ENCODE results near the gene BEX4. TPM values are rescaled to one million over a fixed set of nuclear protein-coding genes. Genes with fewer than 3 reads are reported as not detected.

Gene BEX4
- total RNA-seq, 1 donor, result 13.0 TPM

- H3K27ac ChIP-seq (ENCODE audit: low read depth, low read length), result no peak overlapping the region
- H3K4me3 ChIP-seq (ENCODE audit: insufficient read depth, low read length), result no peak overlapping the region
- TF ChIP-seq, protein P1, sequence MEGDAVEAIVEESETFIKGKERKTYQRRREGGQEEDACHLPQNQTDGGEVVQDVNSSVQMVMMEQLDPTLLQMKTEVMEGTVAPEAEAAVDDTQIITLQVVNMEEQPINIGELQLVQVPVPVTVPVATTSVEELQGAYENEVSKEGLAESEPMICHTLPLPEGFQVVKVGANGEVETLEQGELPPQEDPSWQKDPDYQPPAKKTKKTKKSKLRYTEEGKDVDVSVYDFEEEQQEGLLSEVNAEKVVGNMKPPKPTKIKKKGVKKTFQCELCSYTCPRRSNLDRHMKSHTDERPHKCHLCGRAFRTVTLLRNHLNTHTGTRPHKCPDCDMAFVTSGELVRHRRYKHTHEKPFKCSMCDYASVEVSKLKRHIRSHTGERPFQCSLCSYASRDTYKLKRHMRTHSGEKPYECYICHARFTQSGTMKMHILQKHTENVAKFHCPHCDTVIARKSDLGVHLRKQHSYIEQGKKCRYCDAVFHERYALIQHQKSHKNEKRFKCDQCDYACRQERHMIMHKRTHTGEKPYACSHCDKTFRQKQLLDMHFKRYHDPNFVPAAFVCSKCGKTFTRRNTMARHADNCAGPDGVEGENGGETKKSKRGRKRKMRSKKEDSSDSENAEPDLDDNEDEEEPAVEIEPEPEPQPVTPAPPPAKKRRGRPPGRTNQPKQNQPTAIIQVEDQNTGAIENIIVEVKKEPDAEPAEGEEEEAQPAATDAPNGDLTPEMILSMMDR (IDR thresholded peaks at IDR 0.05; ENCODE audit: extremely low read depth, low read depth, low read length), result no peak
- H3K4me1 ChIP-seq (ENCODE audit: insufficient read depth, low read length), result no peaks in the 10 kb centered on the region
- H3K36me3 ChIP-seq (ENCODE audit: insufficient read depth, low read length), result no peaks in the 10 kb centered on the region
- peaks cover 14% of the 10 kb centered on the region for H3K79me2 ChIP-seq (ENCODE audit: insufficient read depth, low read length)
- H3K9me3 ChIP-seq (ENCODE audit: low read depth, low read length), result no peaks in the 10 kb centered on the region
- peaks cover 15% of the 10 kb centered on the region for H3K27me3 ChIP-seq (ENCODE audit: insufficient read depth, low read length)
- no peak for DNase-seq (ENCODE audit: insufficient read length, low spot score, missing footprints)
- no peak overlapping the region for H2AFZ ChIP-seq (ENCODE audit: low read length)
- H3K4me2 ChIP-seq (ENCODE audit: insufficient read depth, low read length), result no peak overlapping the region
- peaks cover 9% of the 10 kb centered on the region for H4K20me1 ChIP-seq (ENCODE audit: insufficient read depth, low read length)
Observed at GRCh38 chrX:103250977-103251376, 36.1 kb downstream of the BEX4 start.

DNA sequence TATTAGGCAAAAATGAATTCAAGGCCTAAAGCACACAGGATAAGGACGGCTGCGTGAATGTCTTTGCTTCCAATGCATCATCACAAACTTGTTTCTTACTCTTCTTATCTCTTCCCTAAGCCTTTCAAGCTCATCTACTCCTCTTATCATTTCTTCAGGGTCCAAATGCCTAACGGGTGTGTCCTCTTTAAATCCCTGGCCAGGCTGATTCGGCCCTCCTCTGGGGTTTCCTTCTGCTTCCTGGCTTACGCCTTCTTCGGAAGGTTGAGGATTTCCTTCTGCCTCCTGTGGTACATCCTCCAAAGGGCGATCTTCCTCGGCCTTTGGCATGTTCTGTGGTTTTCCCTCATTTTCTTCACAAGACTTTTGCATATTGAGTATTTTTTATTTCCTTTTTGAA is 38.7 kb downstream of the BEX4 start:
- peaks cover 9% of the 10 kb centered on the region for H4K20me1 ChIP-seq (ENCODE audit: insufficient read depth, low read length)
- H3K79me2 ChIP-seq (ENCODE audit: insufficient read depth, low read length), result peaks cover 14% of the 10 kb centered on the region
- TF ChIP-seq, protein P1 (IDR thresholded peaks at IDR 0.05; ENCODE audit: extremely low read depth, low read depth, low read length), result no peak
- no peaks in the 10 kb centered on the region for H3K36me3 ChIP-seq (ENCODE audit: insufficient read depth, low read length)
- no peak for DNase-seq (ENCODE audit: insufficient read length, low spot score, missing footprints)
- peak overlapping the region; percentile 86 for H3K4me2 ChIP-seq (ENCODE audit: insufficient read depth, low read length)
- no peak overlapping the region for H2AFZ ChIP-seq (ENCODE audit: low read length)
- H3K27me3 ChIP-seq (ENCODE audit: insufficient read depth, low read length), result peaks cover 17% of the 10 kb centered on the region
- no peaks in the 10 kb centered on the region for H3K4me1 ChIP-seq (ENCODE audit: insufficient read depth, low read length)
- H3K4me3 ChIP-seq (ENCODE audit: insufficient read depth, low read length), result peak overlapping the region; percentile 83
- peak overlapping the region; percentile 70 for H3K27ac ChIP-seq (ENCODE audit: low read depth, low read length)
- H3K9me3 ChIP-seq (ENCODE audit: low read depth, low read length), result no peaks in the 10 kb centered on the region

DNA sequence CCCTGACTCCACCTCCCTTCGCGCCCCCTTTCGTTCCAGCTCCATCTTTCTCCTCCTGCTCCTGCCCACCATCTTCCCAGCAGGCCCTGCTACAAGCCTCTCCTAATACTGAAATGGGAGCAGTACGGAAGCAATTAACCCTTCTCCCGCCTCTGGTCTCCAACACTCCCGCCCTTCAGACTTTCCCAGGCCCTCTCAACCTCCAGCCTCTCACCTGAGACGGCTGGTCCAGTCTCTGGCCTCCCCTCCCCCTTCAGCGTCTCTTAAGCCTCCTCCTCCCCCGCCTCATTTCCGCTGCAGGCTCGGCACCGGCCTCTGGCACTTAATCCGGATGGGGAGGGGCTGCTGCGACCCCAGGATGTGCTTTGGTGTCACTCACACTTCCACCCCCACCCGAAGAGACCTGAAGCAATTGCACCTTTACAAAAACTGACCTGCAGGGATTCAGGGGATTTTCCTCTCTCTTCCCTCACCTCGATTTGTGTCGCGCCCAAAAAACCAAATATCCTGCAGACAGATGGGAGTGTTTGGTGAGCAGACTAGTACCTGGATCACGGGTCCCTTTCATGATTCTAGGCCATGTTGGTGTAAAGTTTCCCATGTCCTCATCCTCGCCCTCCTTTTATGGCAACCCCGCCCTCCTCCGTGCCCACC is 39.4 kb downstream of the BEX4 start:
- no peaks in the 10 kb centered on the region for H3K9me3 ChIP-seq (ENCODE audit: low read depth, low read length)
- peak overlapping the region; percentile 70 for H3K27ac ChIP-seq (ENCODE audit: low read depth, low read length)
- peaks cover 14% of the 10 kb centered on the region for H3K79me2 ChIP-seq (ENCODE audit: insufficient read depth, low read length)
- no peaks in the 10 kb centered on the region for H3K36me3 ChIP-seq (ENCODE audit: insufficient read depth, low read length)
- DNase-seq (ENCODE audit: insufficient read length, low spot score, missing footprints), result no peak
- TF ChIP-seq, protein P1 (IDR thresholded peaks at IDR 0.05; ENCODE audit: extremely low read depth, low read depth, low read length), result no peak
- no peaks in the 10 kb centered on the region for H3K4me1 ChIP-seq (ENCODE audit: insufficient read depth, low read length)
- H3K4me2 ChIP-seq (ENCODE audit: insufficient read depth, low read length), result peak overlapping the region; percentile 86
- peaks cover 9% of the 10 kb centered on the region for H4K20me1 ChIP-seq (ENCODE audit: insufficient read depth, low read length)
- peak overlapping the region; percentile 91 for H2AFZ ChIP-seq (ENCODE audit: low read length)
- H3K27me3 ChIP-seq (ENCODE audit: insufficient read depth, low read length), result peaks cover 22% of the 10 kb centered on the region
- peak overlapping the region; percentile 83 for H3K4me3 ChIP-seq (ENCODE audit: insufficient read depth, low read length)

DNA sequence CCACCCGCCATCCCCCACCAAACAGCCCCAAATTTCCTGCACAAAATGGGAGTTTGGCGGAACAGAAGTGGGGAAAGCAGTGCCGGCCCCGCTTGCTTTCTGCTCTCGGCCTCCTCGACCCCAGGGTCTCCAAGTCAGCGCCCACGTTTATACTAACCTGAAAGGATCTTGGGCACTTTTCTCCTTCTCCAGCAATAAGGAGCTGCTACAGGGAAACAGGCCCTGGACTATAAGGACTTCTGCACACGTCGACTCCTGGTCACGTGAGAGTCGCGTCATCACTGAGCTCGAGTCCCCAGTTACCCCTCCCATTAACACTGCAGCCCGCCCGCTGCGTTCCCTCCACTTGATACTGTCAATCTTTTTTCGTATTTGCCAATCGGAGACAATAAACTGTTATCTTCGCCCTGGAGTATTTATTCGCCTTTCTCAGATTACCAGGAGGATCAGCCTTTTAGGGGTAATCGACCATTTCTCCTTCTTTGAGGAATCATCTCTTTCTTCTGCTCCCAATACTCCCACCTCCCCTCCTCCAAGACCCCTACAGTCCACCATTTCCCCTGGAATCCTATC is 40.1 kb downstream of the BEX4 start, which contains the start of gene TCEAL8:
TSS of gene TCEAL8 (minus strand) at position 235 of the 573 bp plus-strand sequence. CDS start 1,176 bp downstream, outside the sequence.
- Histone ChIP-seq H3K9me3 (ENCODE audit: low read depth, low read length) (no peaks in the 10 kb centered on the region), H2AFZ (ENCODE audit: low read length) (peak within 1 kb of the TSS; percentile 91), H3K27me3 (ENCODE audit: insufficient read depth, low read length) (peaks cover 27% of the 10 kb centered on the region), H3K4me1 (ENCODE audit: insufficient read depth, low read length) (no peaks in the 10 kb centered on the region), H4K20me1 (ENCODE audit: insufficient read depth, low read length) (peaks cover 9% of the 10 kb centered on the region), H3K36me3 (ENCODE audit: insufficient read depth, low read length) (no peaks in the 10 kb centered on the region), H3K27ac (ENCODE audit: low read depth, low read length) (peak within 1 kb of the TSS; percentile 70), H3K79me2 (ENCODE audit: insufficient read depth, low read length) (peaks cover 14% of the 10 kb centered on the region), H3K4me3 (ENCODE audit: insufficient read depth, low read length) (peak within 1 kb of the TSS; percentile 83), H3K4me2 (ENCODE audit: insufficient read depth, low read length) (peak within 1 kb of the TSS; percentile 86)
- DNase-seq (ENCODE audit: insufficient read length, low spot score, missing footprints), result no peak
- TF ChIP-seq, protein P1 (IDR thresholded peaks at IDR 0.05; ENCODE audit: extremely low read depth, low read depth, low read length), result no peak
